ENCODE measurements around the gene KLHDC7B.

DNA sequence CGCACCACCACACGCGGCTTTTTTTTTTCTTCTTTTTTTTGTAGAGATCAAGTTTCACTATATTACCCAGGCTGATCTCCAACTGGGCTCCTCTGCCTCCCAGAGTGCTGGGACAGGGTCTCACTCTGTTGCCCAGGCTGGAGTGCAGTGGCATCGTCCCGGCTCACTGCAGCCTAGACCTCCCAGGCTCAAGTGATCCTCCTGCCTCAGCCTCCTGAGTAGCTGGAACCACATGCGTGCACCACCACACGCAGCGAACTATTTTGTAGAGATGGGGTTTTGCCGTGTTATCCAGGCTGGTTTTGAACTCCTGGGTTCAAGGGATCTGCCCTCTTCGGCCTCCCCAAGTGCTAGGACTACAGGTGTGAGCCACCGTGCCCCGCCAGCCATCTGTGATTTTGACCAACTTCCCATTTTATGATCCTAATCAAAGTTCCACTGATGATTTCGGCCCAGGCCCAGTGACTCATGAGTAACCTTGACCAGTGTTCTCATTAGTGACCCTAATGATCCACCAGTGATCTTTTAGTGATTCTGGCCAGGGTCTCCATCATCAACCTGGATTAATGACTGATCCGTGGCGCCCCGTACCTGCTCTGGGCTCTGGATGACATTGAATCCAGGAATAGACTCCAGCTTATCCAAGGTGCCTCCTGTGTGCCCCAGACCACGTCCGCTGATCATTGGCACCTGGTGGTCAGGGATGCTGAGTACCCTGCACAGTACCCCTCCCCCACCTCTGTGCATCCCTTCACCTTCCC, 17.6 kb upstream of the KLHDC7B start:
- no peak for TF ChIP-seq POLR2A (IDR thresholded peaks at IDR 0.05)
- TF ChIP-seq EP300 (IDR thresholded peaks at IDR 0.05) = no peak
- TF ChIP-seq, protein P1, sequence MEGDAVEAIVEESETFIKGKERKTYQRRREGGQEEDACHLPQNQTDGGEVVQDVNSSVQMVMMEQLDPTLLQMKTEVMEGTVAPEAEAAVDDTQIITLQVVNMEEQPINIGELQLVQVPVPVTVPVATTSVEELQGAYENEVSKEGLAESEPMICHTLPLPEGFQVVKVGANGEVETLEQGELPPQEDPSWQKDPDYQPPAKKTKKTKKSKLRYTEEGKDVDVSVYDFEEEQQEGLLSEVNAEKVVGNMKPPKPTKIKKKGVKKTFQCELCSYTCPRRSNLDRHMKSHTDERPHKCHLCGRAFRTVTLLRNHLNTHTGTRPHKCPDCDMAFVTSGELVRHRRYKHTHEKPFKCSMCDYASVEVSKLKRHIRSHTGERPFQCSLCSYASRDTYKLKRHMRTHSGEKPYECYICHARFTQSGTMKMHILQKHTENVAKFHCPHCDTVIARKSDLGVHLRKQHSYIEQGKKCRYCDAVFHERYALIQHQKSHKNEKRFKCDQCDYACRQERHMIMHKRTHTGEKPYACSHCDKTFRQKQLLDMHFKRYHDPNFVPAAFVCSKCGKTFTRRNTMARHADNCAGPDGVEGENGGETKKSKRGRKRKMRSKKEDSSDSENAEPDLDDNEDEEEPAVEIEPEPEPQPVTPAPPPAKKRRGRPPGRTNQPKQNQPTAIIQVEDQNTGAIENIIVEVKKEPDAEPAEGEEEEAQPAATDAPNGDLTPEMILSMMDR (IDR thresholded peaks at IDR 0.05) = no peak

All from tibial nerve (tissue), 4 donors.